SK-N-SH treated with all-trans-retinoic acid at 6 μM for 48 hours (cell line): ENCODE results near the gene KCNH2.

ENCODE experiments used
- ATAC-seq: fragments of 200-7000 bp; cut with Tn5 transposase; 3 replicates; pipeline ENCODE4 v1.9.1; 2020; ENCODE audit warnings: mild to moderate bottlenecking, moderate library complexity
- ARNTL ChIP-seq: fragments of 450-650 bp; formaldehyde crosslinking; IDR thresholded peaks from 2 replicates; pipeline ENCODE4 v1.5.0; 2020; ENCODE audit warnings: low read depth, mild to moderate bottlenecking, moderate library complexity, borderline replicate concordance
- BACH2 ChIP-seq: fragments of 250-450 bp; sonication (Bioruptor Pico); IDR thresholded peaks from 2 replicates; pipeline ENCODE4 v1.9.0; 2021; ENCODE audit warnings: mild to moderate bottlenecking, borderline replicate concordance
- CREB5 ChIP-seq: fragments of 250-450 bp; sonication (Bioruptor Pico); IDR thresholded peaks from 2 replicates; pipeline ENCODE4 v1.5.1; 2020; ENCODE audit warnings: low read depth, mild to moderate bottlenecking, moderate library complexity
- CSRNP3 ChIP-seq: fragments of 250-450 bp; sonication (Bioruptor Pico); IDR thresholded peaks from 2 replicates; pipeline ENCODE4 v1.5.1; 2021; ENCODE audit warnings: mild to moderate bottlenecking, moderate library complexity
- ESRRG ChIP-seq: fragments of 250-450 bp; sonication (Bioruptor Pico); IDR thresholded peaks from 2 replicates; pipeline ENCODE4 v1.6.1; 2021; ENCODE audit warnings: mild to moderate bottlenecking
- ISL1 ChIP-seq: fragments of 250-450 bp; sonication (Bioruptor Pico); IDR thresholded peaks from 2 replicates; pipeline ENCODE4 v2.1.2; 2022; ENCODE audit warnings: mild to moderate bottlenecking, moderate library complexity
- OSR1 ChIP-seq: fragments of 250-450 bp; sonication (Bioruptor Pico); IDR thresholded peaks from 2 replicates; pipeline ENCODE4 v1.8.0; 2022; ENCODE audit warnings: moderate library complexity, mild to moderate bottlenecking, inconsistent platforms
- PATZ1 ChIP-seq: fragments of 250-450 bp; sonication (Bioruptor Pico); IDR thresholded peaks from 2 replicates; pipeline ENCODE4 v1.8.0; 2020; ENCODE audit warnings: mild to moderate bottlenecking, moderate library complexity, borderline replicate concordance
- POU6F1 ChIP-seq: fragments of 250-450 bp; sonication (Bioruptor Pico); IDR thresholded peaks from 2 replicates; pipeline ENCODE4 v1.8.0; 2021; ENCODE audit warnings: low read depth, mild to moderate bottlenecking, moderate library complexity, borderline replicate concordance
- PPARA ChIP-seq: fragments of 250-450 bp; sonication (Bioruptor Pico); IDR thresholded peaks from 2 replicates; pipeline ENCODE4 v1.5.0; 2020; ENCODE audit warnings: mild to moderate bottlenecking, borderline replicate concordance
- SNAI2 ChIP-seq: fragments of 250-450 bp; sonication (Bioruptor Pico); IDR thresholded peaks from 2 replicates; pipeline ENCODE4 v1.5.0; 2020; ENCODE audit warnings: mild to moderate bottlenecking, moderate library complexity
- TCF4 ChIP-seq: fragments of 250-450 bp; sonication (Bioruptor Pico); IDR thresholded peaks from 2 replicates; pipeline ENCODE4 v1.8.0; 2021; ENCODE audit warnings: mild to moderate bottlenecking, moderate library complexity, borderline replicate concordance
- TOX ChIP-seq: fragments of 250-450 bp; sonication (Bioruptor Pico); IDR thresholded peaks from 2 replicates; pipeline ENCODE4 v1.8.0; 2021; ENCODE audit warnings: mild to moderate bottlenecking, moderate library complexity, borderline replicate concordance
- TSHZ2 ChIP-seq: fragments of 250-450 bp; sonication (Bioruptor Pico); IDR thresholded peaks from 2 replicates; pipeline ENCODE4 v1.5.0; 2020; ENCODE audit warnings: mild to moderate bottlenecking, moderate library complexity
- ZC3H10 ChIP-seq: fragments of 250-450 bp; sonication (Bioruptor Pico); IDR thresholded peaks from 2 replicates; pipeline ENCODE4 v1.5.1; 2021; ENCODE audit warnings: mild to moderate bottlenecking, moderate library complexity
- ZFP3 ChIP-seq: fragments of 250-450 bp; sonication (Bioruptor Pico); IDR thresholded peaks from 2 replicates; pipeline ENCODE4 v1.5.0; 2020; ENCODE audit warnings: mild to moderate bottlenecking, moderate library complexity
- ZFP30 ChIP-seq: fragments of 450-650 bp; formaldehyde crosslinking; IDR thresholded peaks from 2 replicates; pipeline ENCODE4 v1.5.0; 2022; ENCODE audit warnings: mild to moderate bottlenecking, moderate library complexity
- ZNF565 ChIP-seq: fragments of 450-650 bp; formaldehyde crosslinking; conservative IDR thresholded peaks from 2 replicates; pipeline ENCODE4 v1.5.0; 2020; ENCODE audit warnings: low read depth, mild to moderate bottlenecking, moderate library complexity
- ZNF70 ChIP-seq: fragments of 450-650 bp; formaldehyde crosslinking; IDR thresholded peaks from 2 replicates; pipeline ENCODE4 v1.5.0; 2020; ENCODE audit warnings: mild to moderate bottlenecking, moderate library complexity
- ZNF8 ChIP-seq: fragments of 450-650 bp; formaldehyde crosslinking; IDR thresholded peaks from 2 replicates; pipeline ENCODE4 v1.5.0; 2020; ENCODE audit warnings: mild to moderate bottlenecking, moderate library complexity

KCNH2 gene

GRCh38 chr7:150966002-150966401 lies 12.1 kb downstream of the KCNH2 start:
- ATAC-seq = peak; percentile 20; the same call in 2 of the 3 replicates
- TF ChIP-seq ZFP30 (CRISPR knock-in tag) (no peak), TCF4 (CRISPR knock-in tag) (0 out of 2 replicates have a peak, but pooled peaks have one; percentile 24), ZNF8 (CRISPR knock-in tag) (no peak)

GRCh38 chr7:150965273-150965830 lies 12.8 kb downstream of the KCNH2 start:
- no peak for ATAC-seq
- no peak for TF ChIP-seq TCF4 (CRISPR knock-in tag)
- TF ChIP-seq BACH2 (CRISPR knock-in tag) = no peak
- TF ChIP-seq TOX (CRISPR knock-in tag) = no peak
- no peak for TF ChIP-seq ZFP3 (CRISPR knock-in tag)
- TF ChIP-seq ESRRG = no peak
- TF ChIP-seq CREB5 = no peak
- no peak for TF ChIP-seq ZNF8 (CRISPR knock-in tag)
- no peak for TF ChIP-seq ZFP30 (CRISPR knock-in tag)
- TF ChIP-seq CSRNP3 = no peak
- TF ChIP-seq ZC3H10 (CRISPR knock-in tag) = no peak
- TF ChIP-seq TSHZ2 (CRISPR knock-in tag) = no peak
- TF ChIP-seq ISL1 (CRISPR knock-in tag) = no peak
- TF ChIP-seq, all 23 proteins: peak for 0

- ATAC-seq = peak; percentile 62
- TF ChIP-seq ARNTL (CRISPR knock-in tag) (no peak), ZNF8 (CRISPR knock-in tag) (peak; percentile 28; the same call in 1 of the 2 replicates), ISL1 (CRISPR knock-in tag) (no peak), TSHZ2 (CRISPR knock-in tag) (peak; percentile 92), ZNF565 (CRISPR knock-in tag) (0 out of 2 replicates have a peak, but pooled peaks have one; percentile 54), OSR1 (CRISPR knock-in tag) (no peak), PATZ1 (CRISPR knock-in tag) (peak; percentile 67; the same call in 1 of the 2 replicates), ZFP30 (CRISPR knock-in tag) (no peak), ZNF70 (CRISPR knock-in tag) (peak; percentile 58; the same call in 1 of the 2 replicates), PPARA (CRISPR knock-in tag) (no peak), ZC3H10 (CRISPR knock-in tag) (no peak), CREB5 (0 out of 2 replicates have a peak, but pooled peaks have one; percentile 46), SNAI2 (peak; percentile 68; the same call in 1 of the 2 replicates), BACH2 (CRISPR knock-in tag) (peak; percentile 85; the same call in 1 of the 2 replicates), TOX (CRISPR knock-in tag) (no peak), POU6F1 (CRISPR knock-in tag) (no peak; the same call in 1 of the 2 replicates), ZFP3 (CRISPR knock-in tag) (0 out of 2 replicates have a peak, but pooled peaks have one; percentile 21), TCF4 (CRISPR knock-in tag) (peak; percentile 91)
- TF ChIP-seq, all 23 proteins: peak for 10
Observed at GRCh38 chr7:150964593-150965111, 13.5 kb downstream of the KCNH2 start.
